ENCODE data around the gene PAQR4.

Gene PAQR4

GRCh38 chr16:2973605-2974318 lies 4.6 kb downstream of the PAQR4 start:
- no peak overlapping the region for H3K4me3 Mint-ChIP-seq
- peaks cover 0 to 16% of the 10 kb centered on the region in 2 donors for H3K27me3 Mint-ChIP-seq
- DNase-seq (no peak), ATAC-seq (replicated peaks) (no peak)
- H3K36me3 Mint-ChIP-seq (ENCODE audit: insufficient read depth), result peaks cover 4% of the 10 kb centered on the region
- no peak overlapping the region for H3K27ac Mint-ChIP-seq
- H3K4me1 Mint-ChIP-seq (ENCODE audit: low read depth in 2 of 2), result peaks cover 0 to 3% of the 10 kb centered on the region in 2 donors
- H3K9me3 Mint-ChIP-seq, result no peaks in the 10 kb centered on the region

GRCh38 chr16:2974319-2975056 lies 5.3 kb downstream of the PAQR4 start:
- ATAC-seq (replicated peaks) (no peak), DNase-seq (no peak)
- Mint-ChIP-seq H3K36me3 (ENCODE audit: insufficient read depth) (peaks cover 4% of the 10 kb centered on the region), H3K4me1 (ENCODE audit: low read depth in 2 of 2) (peaks cover 0 to 2% of the 10 kb centered on the region in 2 donors), H3K4me3 (no peak overlapping the region), H3K27ac (no peak overlapping the region), H3K9me3 (no peaks in the 10 kb centered on the region), H3K27me3 (peaks cover 0 to 16% of the 10 kb centered on the region in 2 donors)

- Mint-ChIP-seq H3K27ac (no peak overlapping the region), H3K4me1 (ENCODE audit: low read depth in 2 of 2) (peaks cover 0 to 4% of the 10 kb centered on the region in 2 donors), H3K27me3 (peaks cover 0 to 16% of the 10 kb centered on the region in 2 donors), H3K4me3 (no peak overlapping the region), H3K9me3 (no peaks in the 10 kb centered on the region), H3K36me3 (ENCODE audit: insufficient read depth) (peaks cover 4% of the 10 kb centered on the region)
- DNase-seq (no peak), ATAC-seq (replicated peaks) (no peak)
These were observed 6.1 kb downstream of the PAQR4 start for GRCh38 chr16:2975161-2975795.

- ATAC-seq (replicated peaks), result no peak
- Mint-ChIP-seq H3K27ac (no peak overlapping the region), H3K27me3 (peaks cover 0 to 10% of the 10 kb centered on the region in 2 donors), H3K36me3 (ENCODE audit: insufficient read depth) (peaks cover 4% of the 10 kb centered on the region), H3K4me3 (no peak overlapping the region), H3K9me3 (no peaks in the 10 kb centered on the region), H3K4me1 (ENCODE audit: low read depth in 2 of 2) (peaks cover 2 to 8% of the 10 kb centered on the region in 2 donors)
- no peak for DNase-seq
These were observed 7.1 kb downstream of the PAQR4 start for GRCh38 chr16:2976201-2976600.

- DNase-seq (no peak), ATAC-seq (replicated peaks) (no peak)
- Mint-ChIP-seq H3K9me3 (no peaks in the 10 kb centered on the region), H3K4me1 (ENCODE audit: low read depth in 2 of 2) (peaks cover 5 to 10% of the 10 kb centered on the region in 2 donors), H3K36me3 (ENCODE audit: insufficient read depth) (peaks cover 4% of the 10 kb centered on the region), H3K27me3 (peaks cover 0 to 8% of the 10 kb centered on the region in 2 donors), H3K4me3 (no peak overlapping the region), H3K27ac (no peak overlapping the region)
These were observed 7.5 kb downstream of the PAQR4 start for GRCh38 chr16:2976673-2977072.

- H3K27me3 Mint-ChIP-seq, result peaks cover 0 to 1% of the 10 kb centered on the region in 2 donors
- no peaks in the 10 kb centered on the region for H3K9me3 Mint-ChIP-seq
- peaks cover 4% of the 10 kb centered on the region for H3K36me3 Mint-ChIP-seq (ENCODE audit: insufficient read depth)
- H3K27ac Mint-ChIP-seq, result no peak overlapping the region
- H3K4me3 Mint-ChIP-seq, result no peak overlapping the region
- no peak for DNase-seq
- ATAC-seq (replicated peaks), result no peak
- peaks cover 8 to 11% of the 10 kb centered on the region in 2 donors for H3K4me1 Mint-ChIP-seq (ENCODE audit: low read depth in 2 of 2)
These were observed 8.3 kb downstream of the PAQR4 start for GRCh38 chr16:2977440-2977839.

- H3K27ac Mint-ChIP-seq, result no peak overlapping the region
- H3K27me3 Mint-ChIP-seq, result no peaks in the 10 kb centered on the region
- ATAC-seq (replicated peaks), result no peak
- DNase-seq, result no peak
- H3K4me1 Mint-ChIP-seq (ENCODE audit: low read depth in 2 of 2), result peaks cover 11 to 15% of the 10 kb centered on the region in 2 donors
- H3K4me3 Mint-ChIP-seq, result peak overlapping the region; percentile 74 to 78
- peaks cover 4% of the 10 kb centered on the region for H3K36me3 Mint-ChIP-seq (ENCODE audit: insufficient read depth)
- no peaks in the 10 kb centered on the region for H3K9me3 Mint-ChIP-seq
These were observed 10.6 kb downstream of the PAQR4 start for GRCh38 chr16:2979669-2980226.

GRCh38 chr16:2980227-2981176 lies 11.4 kb downstream of the PAQR4 start, which contains the start of gene PKMYT1:
Gene PKMYT1 (minus strand): TSS chr16:2980446. CDS start chr16:2979657, 789 bp downstream.
- DNase-seq, result peak; percentile 93 to 97 (median 94)
- H3K27me3 Mint-ChIP-seq, result no peaks in the 10 kb centered on the region
- H3K36me3 Mint-ChIP-seq (ENCODE audit: insufficient read depth), result peaks cover 4% of the 10 kb centered on the region
- ATAC-seq (replicated peaks), result peak; percentile 93
- H3K9me3 Mint-ChIP-seq, result no peaks in the 10 kb centered on the region
- H3K27ac Mint-ChIP-seq, result peak within 1 kb of the TSS; percentile 84 to 88
- peak within 1 kb of the TSS; percentile 74 to 78 for H3K4me3 Mint-ChIP-seq
- H3K4me1 Mint-ChIP-seq (ENCODE audit: low read depth in 2 of 2), result peaks cover 11 to 15% of the 10 kb centered on the region in 2 donors

GRCh38 chr16:2981177-2981898 lies 12.2 kb downstream of the PAQR4 start:
- H3K27me3 Mint-ChIP-seq, result peaks cover under 1 to 2% of the 10 kb centered on the region in 2 donors
- peaks cover 4% of the 10 kb centered on the region for H3K36me3 Mint-ChIP-seq (ENCODE audit: insufficient read depth)
- H3K9me3 Mint-ChIP-seq, result no peaks in the 10 kb centered on the region
- H3K4me1 Mint-ChIP-seq (ENCODE audit: low read depth in 2 of 2), result peaks cover 11 to 15% of the 10 kb centered on the region in 2 donors
- no peak for ATAC-seq (replicated peaks)
- H3K27ac Mint-ChIP-seq, result peak overlapping the region; percentile 84 to 88
- DNase-seq, result no peak
- peak overlapping the region; percentile 74 to 78 for H3K4me3 Mint-ChIP-seq

- H3K27ac Mint-ChIP-seq, result peak overlapping the region; percentile 84 to 88
- peak overlapping the region; percentile 74 to 78 for H3K4me3 Mint-ChIP-seq
- H3K36me3 Mint-ChIP-seq (ENCODE audit: insufficient read depth), result peaks cover 4% of the 10 kb centered on the region
- ATAC-seq (replicated peaks) (no peak), DNase-seq (no peak)
- H3K27me3 Mint-ChIP-seq, result peaks cover 5 to 7% of the 10 kb centered on the region in 2 donors
- H3K4me1 Mint-ChIP-seq (ENCODE audit: low read depth in 2 of 2), result peaks cover 11 to 15% of the 10 kb centered on the region in 2 donors
- H3K9me3 Mint-ChIP-seq, result no peaks in the 10 kb centered on the region
These were observed 12.7 kb downstream of the PAQR4 start for GRCh38 chr16:2981899-2982250.

- H3K27ac Mint-ChIP-seq, result no peak overlapping the region
- DNase-seq, result no peak
- H3K4me1 Mint-ChIP-seq (ENCODE audit: low read depth in 2 of 2), result peaks cover 11 to 15% of the 10 kb centered on the region in 2 donors
- ATAC-seq (replicated peaks), result no peak
- H3K36me3 Mint-ChIP-seq (ENCODE audit: insufficient read depth), result peaks cover 4% of the 10 kb centered on the region
- no peaks in the 10 kb centered on the region for H3K9me3 Mint-ChIP-seq
- peak overlapping the region; percentile 19 to 78 for H3K4me3 Mint-ChIP-seq
- peaks cover 5 to 9% of the 10 kb centered on the region in 2 donors for H3K27me3 Mint-ChIP-seq
These were observed 13.3 kb downstream of the PAQR4 start for GRCh38 chr16:2982402-2982801.

GRCh38 chr16:2983706-2984136 lies 14.6 kb downstream of the PAQR4 start:
- peaks cover 11 to 15% of the 10 kb centered on the region in 2 donors for H3K4me1 Mint-ChIP-seq (ENCODE audit: low read depth in 2 of 2)
- peak; percentile 47 for ATAC-seq (replicated peaks)
- peak; percentile 36 to 43 (median 41) for DNase-seq
- peaks cover 5 to 15% of the 10 kb centered on the region in 2 donors for H3K27me3 Mint-ChIP-seq
- no peak overlapping the region for H3K27ac Mint-ChIP-seq
- H3K36me3 Mint-ChIP-seq (ENCODE audit: insufficient read depth), result peaks cover 4% of the 10 kb centered on the region
- H3K4me3 Mint-ChIP-seq, result peak overlapping the region; percentile 31 to 55
- H3K9me3 Mint-ChIP-seq, result no peaks in the 10 kb centered on the region
